HK-2 (cell line): Measurements from ENCODE around the gene PARD3.

Experiments
- DNase-seq: peaks from one replicate; pipeline ENCODE4 v3.0.0-alpha.2; 2018; ENCODE audit not compliant: unreplicated experiment

PARD3 gene

DNA sequence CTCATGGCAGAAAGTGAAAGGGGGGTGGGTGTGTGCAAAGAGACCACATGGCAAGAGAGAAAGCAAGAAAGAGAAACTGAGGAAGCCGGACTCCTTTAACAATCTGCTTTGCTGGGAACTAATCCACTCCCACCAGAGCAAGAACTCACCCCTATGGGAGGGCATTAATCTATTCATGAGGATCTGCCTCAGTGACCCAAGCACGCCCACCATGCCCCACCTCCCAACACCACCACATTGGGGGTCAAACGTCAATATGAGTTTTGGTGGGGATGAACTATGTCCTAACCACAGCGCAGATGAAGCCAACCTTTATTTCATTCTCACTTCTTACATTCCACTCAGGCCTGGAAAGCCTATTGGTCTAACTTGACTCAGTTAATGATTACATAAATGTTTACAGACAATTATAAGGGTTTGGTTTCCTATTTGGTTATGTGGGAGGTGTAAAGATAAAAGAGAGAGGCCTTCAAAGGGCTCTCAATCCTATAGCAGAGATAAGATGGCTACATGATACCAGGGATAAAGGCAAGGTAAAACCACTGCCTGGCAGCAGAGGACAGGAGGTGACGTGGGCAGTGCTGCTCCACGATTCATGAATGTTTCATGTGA lies 601.8 kb downstream of the PARD3 start:
- DNase-seq = no peak

GRCh38 chr10:34207343-34207742 lies 607.8 kb downstream of the PARD3 start:
- no peak for DNase-seq

DNA sequence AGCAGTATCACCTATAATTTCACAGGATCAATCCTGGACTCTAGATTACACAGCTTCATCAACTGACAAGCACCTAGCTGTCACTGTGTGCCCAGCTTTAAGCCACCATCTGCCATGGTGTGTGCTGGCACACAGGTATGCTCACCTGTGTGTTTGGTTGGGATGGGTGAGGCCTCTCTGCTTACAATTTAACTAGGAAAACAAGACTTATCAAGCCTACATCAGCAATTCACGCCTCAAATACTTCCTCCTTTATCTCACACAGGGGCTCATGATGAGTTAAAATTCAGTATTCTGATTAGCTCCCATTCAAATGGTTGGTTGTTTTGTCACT lies 608.2 kb downstream of the PARD3 start:
- DNase-seq = no peak

- DNase-seq = no peak
Measured at GRCh38 chr10:34206078-34206934, 608.8 kb downstream of the PARD3 start.

- no peak for DNase-seq
Measured at GRCh38 chr10:34205452-34205851, 609.6 kb downstream of the PARD3 start.

- no peak for DNase-seq
Measured at GRCh38 chr10:34203966-34204630, 611.0 kb downstream of the PARD3 start.

- no peak for DNase-seq
Measured at GRCh38 chr10:34200355-34200901, 614.7 kb downstream of the PARD3 start.

- DNase-seq = no peak
Measured at GRCh38 chr10:34198953-34199352, 616.1 kb downstream of the PARD3 start.

- DNase-seq = no peak
Measured at GRCh38 chr10:34196058-34196433, 619.0 kb downstream of the PARD3 start.

DNA sequence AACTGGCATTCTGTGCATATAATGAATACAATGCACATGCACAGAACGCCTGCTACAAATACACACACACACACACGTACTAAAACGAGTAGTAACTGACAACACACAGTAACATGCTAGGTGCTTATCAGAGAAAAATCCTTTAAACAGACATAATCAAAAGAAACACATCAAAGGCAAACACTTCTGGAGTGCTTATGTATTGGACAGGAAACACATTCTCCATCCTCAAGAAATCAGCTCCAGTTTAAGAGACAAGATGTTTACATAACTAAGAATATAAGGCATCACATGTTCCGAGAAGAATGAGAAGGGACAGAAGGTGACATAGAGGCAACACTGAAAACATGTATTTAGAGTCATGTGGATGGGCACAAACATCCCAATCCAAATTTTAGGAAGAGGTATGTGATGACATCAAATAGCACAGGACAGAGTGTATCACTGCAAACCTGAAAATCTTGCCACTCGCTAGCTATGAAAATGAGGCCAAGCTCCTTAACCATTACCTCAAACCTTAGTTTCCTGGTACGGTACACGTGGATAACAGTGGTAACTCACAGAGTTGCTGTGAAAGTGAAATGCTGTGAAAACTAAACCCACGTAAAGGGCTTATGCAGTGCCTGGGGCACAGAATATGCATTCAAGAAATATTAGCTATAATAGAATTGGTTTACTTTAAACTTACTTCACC lies 619.6 kb downstream of the PARD3 start:
- DNase-seq = no peak

DNA sequence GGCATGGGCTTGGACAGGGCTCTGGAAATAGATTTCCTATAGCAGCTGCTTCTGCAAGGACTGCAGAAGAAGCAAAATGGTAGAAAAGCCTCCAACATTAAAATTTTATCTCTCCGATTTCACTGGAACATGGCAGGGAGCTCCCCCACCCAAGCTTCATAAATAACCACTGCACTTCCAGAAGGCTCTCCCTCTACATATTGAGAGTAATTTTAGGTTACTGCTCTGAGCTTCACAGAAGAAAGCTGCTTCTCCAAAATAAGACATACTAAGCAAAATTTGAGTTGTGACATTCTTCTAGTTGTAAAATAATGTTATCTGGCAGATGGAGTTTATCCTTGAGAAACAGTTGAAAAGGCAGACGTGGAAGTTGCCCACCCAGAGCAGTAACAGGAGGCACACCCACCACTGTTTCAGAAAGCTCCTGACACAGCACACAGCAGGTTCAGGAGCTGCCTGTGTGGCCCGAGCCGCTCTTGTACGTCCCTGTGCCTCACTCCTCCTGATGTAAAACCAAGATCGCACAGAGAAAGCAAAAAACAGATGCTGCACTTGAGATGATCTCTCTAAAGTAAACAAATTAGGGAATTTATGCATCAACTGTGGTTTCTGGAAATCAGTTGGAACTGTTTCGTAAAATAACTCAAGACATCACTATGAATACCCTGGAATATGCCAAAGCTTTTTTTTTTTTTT lies 621.0 kb downstream of the PARD3 start:
- no peak for DNase-seq

DNA sequence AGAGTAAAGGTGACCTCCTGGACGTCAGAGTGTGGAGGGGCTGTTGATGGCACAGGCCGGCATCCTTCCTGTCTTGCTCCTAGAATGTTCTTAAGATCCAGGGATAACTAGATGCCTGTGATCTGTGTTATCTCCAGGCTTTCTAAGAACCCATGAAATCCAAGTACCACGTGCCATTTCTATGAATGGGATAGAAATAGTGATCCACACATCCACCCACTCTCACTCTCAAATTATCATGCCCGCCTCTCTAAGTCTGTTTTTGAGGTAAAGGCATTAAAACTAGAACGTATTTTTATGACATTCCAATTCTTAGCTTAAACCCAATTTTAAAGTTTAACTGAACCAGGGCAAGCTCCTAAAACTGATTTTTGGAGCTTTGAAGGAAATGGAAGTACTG lies 622.5 kb downstream of the PARD3 start:
- no peak for DNase-seq

GRCh38 chr10:34191406-34191805 lies 623.7 kb downstream of the PARD3 start:
- no peak for DNase-seq

- DNase-seq = no peak
Measured at GRCh38 chr10:34190580-34190979, 624.5 kb downstream of the PARD3 start.

DNA sequence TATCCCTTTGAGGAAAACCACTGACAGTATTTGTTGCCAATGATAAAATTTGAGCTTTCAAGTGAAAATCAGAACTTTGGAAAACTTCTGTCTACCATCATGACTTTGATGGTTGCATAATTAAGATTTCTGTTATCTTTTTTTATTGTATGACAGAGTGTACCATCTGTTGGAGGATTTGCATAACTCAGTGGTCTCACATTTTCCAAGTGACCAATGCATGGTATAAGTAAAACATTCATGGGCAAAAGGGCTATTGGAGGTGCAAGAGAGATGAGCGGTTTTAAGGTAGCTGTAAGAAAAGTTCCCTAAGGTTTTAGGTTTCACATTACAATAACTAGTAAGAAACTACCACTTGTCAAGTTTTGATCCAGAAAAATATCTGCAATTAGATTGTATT lies 625.3 kb downstream of the PARD3 start:
- DNase-seq = no peak

GRCh38 chr10:34188221-34188620 lies 626.9 kb downstream of the PARD3 start:
- no peak for DNase-seq

- no peak for DNase-seq
Measured at GRCh38 chr10:34187201-34187600, 627.9 kb downstream of the PARD3 start.

GRCh38 chr10:34186745-34187144 lies 628.4 kb downstream of the PARD3 start:
- DNase-seq = no peak

DNA sequence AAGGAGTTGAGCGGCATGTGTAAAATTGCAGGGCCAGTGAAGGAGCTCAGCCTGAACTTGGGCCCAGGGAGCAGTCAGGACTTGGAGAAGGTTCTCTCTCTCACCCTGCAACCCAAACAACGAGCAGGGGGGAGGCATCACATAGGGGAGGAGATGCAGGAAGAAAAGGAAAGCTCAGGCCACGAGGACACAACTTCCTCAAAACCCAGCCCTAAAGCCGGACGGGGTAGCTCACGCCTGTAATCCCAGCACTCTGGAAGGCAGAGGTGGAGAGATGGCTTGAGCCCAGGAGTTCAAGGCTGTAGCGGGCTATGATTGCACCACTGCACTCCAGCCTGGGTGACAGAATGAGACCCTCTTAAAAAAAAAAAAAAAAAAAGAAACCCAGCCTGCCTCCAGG lies 629.1 kb downstream of the PARD3 start:
- no peak for DNase-seq

- no peak for DNase-seq
Measured at GRCh38 chr10:34184939-34185386, 630.1 kb downstream of the PARD3 start.

DNA sequence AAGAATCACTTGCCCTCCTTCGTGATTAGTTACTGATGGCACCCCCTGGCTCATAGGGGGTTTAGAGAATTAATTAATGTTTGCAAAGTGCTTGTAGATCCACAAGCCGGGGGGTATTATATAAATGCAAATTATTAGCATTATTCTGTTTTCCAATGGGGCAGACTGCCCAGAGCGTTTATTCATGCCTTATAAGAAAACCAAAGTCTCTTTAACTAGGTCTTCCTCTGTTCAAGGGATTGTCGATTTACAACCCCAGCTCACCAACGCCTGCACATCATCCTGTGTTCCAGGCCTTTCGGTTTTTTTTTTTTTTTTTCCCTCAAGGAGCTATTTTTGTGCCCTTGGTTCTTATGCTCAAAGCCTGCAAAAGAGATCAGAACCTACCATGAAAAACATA lies 630.7 kb downstream of the PARD3 start:
- DNase-seq = no peak
